Subcutaneous adipose tissue (tissue), 4 donors: ENCODE data around the gene TRDN. TPM values are rescaled to one million over a fixed set of nuclear protein-coding genes. Genes with fewer than 3 reads are reported as not detected.

Experiments used
- CTCF ChIP-seq: fragments of 450-650 bp; IDR thresholded peaks from one replicate; pipeline ENCODE4 v1.5.1; 2016; ENCODE audit warnings: low read depth, mild to moderate bottlenecking, control low read depth, antibody characterized with exemption, moderate library complexity
- total RNA-seq, 4 donors: library from RNA; depleted of rRNA; stranded (reverse); fragments of >200 nt; gene quantifications; one replicate each; pipeline ENCODE4 v1.1.0, GENCODE V29; 2016

TRDN gene
- total RNA-seq = 1 to 10 TPM in 2 of 4 donors, under 1 TPM in 1, not detected in 1; under 0.01 to 2.8 (median 2.2) TPM

GRCh38 chr6:123636782-123637181, at the start of gene TRDN:
Gene TRDN, minus strand, starts transcription at chr6:123636950. Its CDS starts 175 bp downstream, at chr6:123636775.
- TF ChIP-seq CTCF = no peak

- TF ChIP-seq CTCF = no peak
Observed at GRCh38 chr6:123681957-123682462, 45.3 kb upstream of the TRDN start.

GRCh38 chr6:123677897-123678296, 41.1 kb upstream of the TRDN start:
- no peak for TF ChIP-seq CTCF

- no peak for TF ChIP-seq CTCF
Observed at GRCh38 chr6:123676793-123677192, 40.0 kb upstream of the TRDN start.

- no peak for TF ChIP-seq CTCF
Observed at GRCh38 chr6:123668965-123669591, 32.3 kb upstream of the TRDN start.

GRCh38 chr6:123668063-123668462, 31.3 kb upstream of the TRDN start:
- TF ChIP-seq CTCF = no peak

- TF ChIP-seq CTCF = no peak
Observed at GRCh38 chr6:123663436-123663835, 26.7 kb upstream of the TRDN start.
